Activated CD4-positive, CD25-positive, alpha-beta regulatory T cell treated with anti-CD3 and anti-CD28 coated beads, Interleukin-2, amount 50 U/mL, for 24 hours (primary cell): ENCODE results near the gene RNU1-1.
"Not testable (repeated sequence)": the region's sequence is repeated elsewhere in the genome, so short reads cannot be mapped to it uniquely, and the experiment has no call there.

ENCODE experiments used
- ATAC-seq, 2 donors: fragments of 150-1000 bp; cut with Tn5 transposase; one replicate each; pipeline ENCODE4 v1.10.0; 2021; ENCODE audit warnings: mild to moderate bottlenecking in 1 of 2, moderate library complexity in 1 of 2

Gene RNU1-1

GRCh38 chr1:16521288-16521583, 7.2 kb upstream of the RNU1-1 start:
- no peak for ATAC-seq

GRCh38 chr1:16520435-16521287, 6.6 kb upstream of the RNU1-1 start:
- not testable (repeated sequence) for ATAC-seq

DNA sequence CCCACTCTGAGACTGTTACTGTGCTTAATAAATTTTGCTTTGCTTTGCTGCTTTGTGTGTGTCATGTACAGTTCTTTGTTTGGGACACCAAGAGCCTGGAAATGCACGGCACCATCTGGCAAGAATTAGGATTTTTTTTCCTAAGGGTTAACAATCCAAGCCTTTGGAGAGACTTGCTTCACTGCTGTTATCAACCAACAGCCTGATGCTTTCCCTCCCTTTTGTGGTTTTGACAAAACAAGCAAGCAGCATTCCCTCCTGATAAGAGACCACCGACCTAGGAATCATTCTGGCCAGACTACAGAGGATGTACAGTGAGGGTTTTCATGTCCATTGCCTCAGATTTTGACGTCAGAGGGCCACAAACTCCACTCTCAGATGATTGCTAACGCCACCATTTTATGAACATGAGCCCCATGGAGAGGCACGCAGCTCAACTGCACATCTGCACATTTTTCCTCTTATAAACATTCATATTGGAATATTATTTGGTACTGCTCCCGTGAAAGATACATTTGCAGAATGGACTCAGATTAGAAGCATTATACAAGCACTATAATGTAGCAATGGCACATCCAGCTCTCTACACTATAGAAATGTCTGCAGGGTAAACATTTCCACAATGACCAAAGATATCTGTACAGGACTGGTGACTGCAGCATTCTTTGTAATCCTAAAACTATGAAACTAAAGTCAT, 5.3 kb upstream of the RNU1-1 start:
- not testable (repeated sequence) for ATAC-seq

DNA sequence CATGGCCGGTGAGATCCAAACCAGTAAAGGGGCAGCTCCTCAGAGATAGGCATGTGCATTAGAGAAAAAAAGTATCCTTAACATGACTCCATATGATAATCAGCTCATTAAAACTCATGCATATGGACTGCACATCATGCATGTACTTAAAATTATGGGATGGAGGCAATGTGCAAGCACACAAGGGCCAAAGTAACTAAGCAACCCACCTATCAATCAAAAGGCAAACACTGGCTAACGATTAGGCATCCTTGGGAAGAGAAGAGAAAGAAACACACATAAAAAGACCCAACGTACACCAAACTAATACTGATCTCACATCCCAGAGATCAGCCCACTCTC, 4.8 kb upstream of the RNU1-1 start:
- ATAC-seq, result not testable (repeated sequence)

DNA sequence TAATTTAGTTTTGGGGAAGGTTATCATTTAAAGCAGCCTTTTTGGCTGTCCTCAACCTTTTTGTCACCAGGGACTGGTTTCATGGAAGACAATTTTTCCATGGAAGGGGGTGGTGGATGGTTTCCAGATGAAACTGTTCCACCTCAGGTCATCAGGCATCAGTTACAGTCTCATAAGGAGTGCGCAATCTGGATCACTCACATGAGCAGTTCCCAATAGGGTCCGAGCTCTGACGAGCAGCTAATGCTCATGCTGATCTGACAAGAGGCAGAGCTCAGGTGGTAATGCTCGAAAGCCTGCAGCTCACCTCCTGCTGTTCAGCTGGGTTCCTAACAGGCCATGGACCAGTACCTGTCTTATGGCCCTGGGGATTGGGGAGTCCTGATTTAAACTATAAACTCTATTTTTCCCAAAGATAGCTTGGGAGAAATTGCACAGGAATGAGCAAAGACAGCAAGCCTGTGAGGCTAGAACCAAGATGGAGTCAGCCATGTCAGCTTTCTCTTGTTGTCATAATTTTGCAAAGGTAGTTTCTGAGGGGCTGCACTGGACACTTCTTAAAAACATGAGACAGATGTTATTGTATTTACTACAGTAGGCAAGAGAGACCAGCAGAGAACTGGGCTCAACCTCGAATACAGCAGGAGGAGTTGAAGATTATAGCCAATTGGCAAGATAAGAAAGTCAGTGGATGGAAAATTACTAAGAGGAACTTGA, 2.8 kb upstream of the RNU1-1 start:
- ATAC-seq, result not testable (repeated sequence)

DNA sequence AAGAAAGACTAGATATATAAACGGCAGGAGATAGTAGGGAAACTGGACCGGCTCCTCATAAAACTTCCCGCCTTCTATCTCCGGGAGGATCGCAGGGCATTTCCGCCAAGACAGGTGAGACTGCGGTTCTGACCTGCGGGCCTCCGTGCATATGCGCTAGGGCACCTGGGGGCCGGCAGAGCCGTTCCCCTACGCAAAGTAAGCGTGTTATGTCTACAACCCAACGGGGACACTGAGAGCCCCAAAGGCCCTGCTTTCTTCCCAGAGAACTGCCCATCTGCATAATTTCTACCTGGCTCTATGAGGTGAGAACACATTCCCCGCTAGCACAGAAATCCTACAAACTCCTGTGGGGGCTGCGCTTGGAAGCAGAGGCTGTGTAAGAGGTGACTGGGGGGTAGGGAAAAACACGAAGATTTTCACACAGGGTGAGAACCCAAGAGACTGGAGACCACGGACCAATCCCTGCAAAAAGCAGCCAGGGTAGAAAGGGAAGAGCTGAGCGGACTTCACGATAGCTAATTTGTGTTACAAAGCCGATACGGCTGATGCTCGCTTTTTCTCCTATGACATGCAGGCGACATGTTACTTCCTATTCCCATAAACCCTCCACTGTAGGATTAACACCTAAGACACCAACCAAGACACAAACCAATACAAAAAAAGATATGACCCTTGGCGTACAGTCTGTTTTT, 526 bp downstream of the RNU1-1 start:
- ATAC-seq, result peak; percentile 94 to 95

DNA sequence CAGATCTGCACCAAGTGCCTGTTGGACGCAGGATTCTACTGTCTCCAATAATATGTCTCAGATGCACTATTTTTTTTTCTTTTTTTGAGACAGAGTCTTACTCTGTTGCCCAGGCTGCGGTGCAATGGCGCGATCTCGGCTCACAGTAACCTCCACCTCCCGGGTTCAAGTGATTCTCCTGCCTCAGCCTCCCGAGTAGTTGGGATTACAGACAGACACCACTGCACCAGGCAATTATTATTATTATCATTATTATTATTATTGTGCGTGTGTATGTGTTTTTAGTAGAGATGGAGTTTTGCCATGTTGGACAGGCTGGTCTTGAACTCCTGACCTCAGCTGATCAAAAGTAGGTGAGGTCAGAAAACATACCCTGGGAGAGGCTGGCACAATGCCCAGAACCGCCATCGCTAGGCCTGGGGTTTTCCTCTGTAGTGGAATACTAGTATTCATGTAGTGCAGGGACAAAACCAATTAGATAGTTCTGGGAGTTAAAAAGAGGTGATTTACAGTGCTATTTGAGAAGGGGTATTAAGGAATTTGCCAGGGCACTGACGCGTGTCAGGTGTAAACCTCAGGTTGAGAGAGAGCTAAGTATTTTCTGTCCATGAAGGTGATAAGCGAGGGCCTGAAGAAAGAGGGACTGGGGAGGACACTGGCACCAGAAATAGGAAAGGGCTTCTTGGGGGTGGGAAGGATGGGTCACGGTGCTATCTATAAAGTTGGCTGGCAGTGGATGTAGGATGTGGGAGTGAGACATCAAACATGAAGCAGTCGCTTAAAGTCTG, 1.3 kb downstream of the RNU1-1 start:
- peak; percentile 36 to 42 for ATAC-seq

- not testable (repeated sequence) for ATAC-seq
Observed at GRCh38 chr1:16511926-16512325, 2.2 kb downstream of the RNU1-1 start.

- not testable (repeated sequence) for ATAC-seq
Observed at GRCh38 chr1:16508861-16509445, 5.1 kb downstream of the RNU1-1 start.

DNA sequence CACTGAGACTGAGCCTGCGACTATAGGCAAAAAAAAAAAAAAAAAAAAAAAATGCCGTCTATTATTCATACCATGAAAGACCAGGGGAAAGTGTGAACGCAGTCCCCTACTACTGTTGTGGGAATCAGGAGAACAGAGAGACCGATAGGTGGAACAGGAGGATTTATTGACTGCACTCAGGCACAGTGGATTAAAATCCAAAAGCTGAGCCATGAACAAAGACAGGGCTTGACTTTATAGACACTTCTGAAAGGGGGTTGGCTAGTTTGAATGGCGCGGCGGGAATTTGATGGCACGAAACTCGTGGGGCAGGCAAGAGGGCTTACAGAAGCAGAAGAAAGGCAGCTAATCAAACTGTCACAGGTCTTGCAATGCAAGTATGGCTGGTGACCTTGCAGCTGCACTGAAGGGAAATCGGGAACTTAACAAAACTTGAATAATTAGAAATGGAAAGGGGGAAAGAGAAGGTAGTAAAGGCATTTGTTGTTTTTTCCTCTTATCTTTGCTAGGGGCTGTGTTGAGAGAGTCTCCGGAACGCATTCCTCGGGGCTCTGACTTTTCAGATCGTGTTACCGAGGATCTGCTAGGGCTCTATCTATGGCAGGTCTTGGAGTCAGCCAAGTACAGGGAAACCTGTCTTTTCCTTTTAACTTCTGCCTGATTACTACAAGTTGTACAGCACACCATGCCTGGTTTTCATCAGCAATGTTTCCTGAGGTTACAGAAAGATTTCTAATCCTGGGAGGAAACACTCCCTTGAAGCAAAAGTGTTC, 7.5 kb downstream of the RNU1-1 start:
- not testable (repeated sequence) for ATAC-seq

GRCh38 chr1:16505870-16506269, 8.2 kb downstream of the RNU1-1 start:
- ATAC-seq, result not testable (repeated sequence)

GRCh38 chr1:16503494-16503893, 10.6 kb downstream of the RNU1-1 start:
- ATAC-seq, result no peak

DNA sequence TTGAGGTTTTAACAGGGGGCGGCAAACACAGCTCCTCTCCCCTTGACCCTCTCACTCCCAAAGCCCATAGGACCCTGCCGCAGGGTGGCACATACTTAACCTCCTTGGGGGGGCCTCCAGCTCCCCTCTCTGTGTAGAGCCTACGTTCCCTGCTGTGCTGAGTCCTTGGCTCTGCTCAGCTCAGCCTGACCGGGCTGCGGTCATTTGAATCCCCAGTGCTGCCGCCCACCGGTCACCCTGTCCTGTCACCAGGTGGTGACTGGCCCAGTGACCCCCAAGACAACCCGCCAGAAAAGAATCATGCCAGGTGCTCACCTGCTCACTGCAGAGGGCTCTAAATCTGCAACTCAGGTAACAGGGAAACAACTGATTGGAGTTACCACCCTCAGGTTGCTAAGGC, 12.6 kb downstream of the RNU1-1 start:
- ATAC-seq, result not testable (repeated sequence)

- not testable (repeated sequence) for ATAC-seq
Observed at GRCh38 chr1:16500975-16501374, 13.1 kb downstream of the RNU1-1 start.

DNA sequence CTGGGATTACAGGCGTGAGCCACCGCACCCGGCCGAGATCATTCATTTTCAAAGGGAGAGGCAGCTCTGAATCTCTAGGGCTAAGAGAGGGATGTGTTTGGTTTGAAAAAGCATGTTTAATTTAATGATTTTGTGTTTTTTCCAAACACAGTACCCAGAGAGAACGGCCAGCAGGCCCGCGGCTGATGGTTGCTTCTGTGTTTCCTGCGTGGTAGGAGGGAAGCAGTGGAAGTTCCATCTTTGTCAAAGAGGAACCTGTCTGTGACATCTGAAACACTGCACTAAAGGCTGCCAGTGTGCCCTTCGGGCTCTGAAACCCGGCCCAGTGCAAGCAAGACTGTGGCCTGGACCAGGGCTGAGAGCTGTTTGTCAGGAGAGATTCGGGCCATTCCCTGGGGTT, 13.6 kb downstream of the RNU1-1 start:
- not testable (repeated sequence) for ATAC-seq

- ATAC-seq, result peak; percentile 91 to 95
Observed at GRCh38 chr1:16498573-16499413, 15.3 kb downstream of the RNU1-1 start.

- not testable (repeated sequence) for ATAC-seq
Observed at GRCh38 chr1:16498047-16498446, 16.0 kb downstream of the RNU1-1 start.

- not testable (repeated sequence) for ATAC-seq
Observed at GRCh38 chr1:16497474-16497904, 16.6 kb downstream of the RNU1-1 start.

- ATAC-seq, result not testable (repeated sequence)
Observed at GRCh38 chr1:16493731-16494130, 20.4 kb downstream of the RNU1-1 start.

- ATAC-seq, result not testable (repeated sequence)
Observed at GRCh38 chr1:16492937-16493336, 21.1 kb downstream of the RNU1-1 start.
